Measurements from ENCODE around the gene RPRD2. TPM values are rescaled to one million over a fixed set of nuclear protein-coding genes. Genes with fewer than 3 reads are reported as not detected.
A peak's percentile ranks its signal among the peaks of the same experiment; 100 is the strongest.
"Not testable (repeated sequence)": the region's sequence is repeated elsewhere in the genome, so short reads cannot be mapped to it uniquely, and the experiment has no call there.

RPRD2 gene
- total RNA-seq, 1 donor from 2014 or later = 13.5 TPM

DNA sequence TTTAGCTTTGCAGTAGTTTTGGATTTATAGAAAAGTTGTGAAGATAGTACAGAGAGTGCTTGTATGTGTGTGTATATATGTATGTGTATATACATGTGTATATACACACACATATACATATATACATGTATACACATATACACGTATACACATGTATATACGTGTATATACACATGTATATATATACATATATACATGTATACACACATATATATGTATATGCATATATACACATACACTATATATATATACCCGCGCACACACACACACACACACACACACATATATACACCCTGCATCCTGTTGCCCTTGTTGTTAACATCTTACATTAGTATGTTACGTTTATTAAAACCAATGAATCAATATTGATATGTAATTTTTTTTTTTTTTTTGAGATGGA is 24.3 kb downstream of the RPRD2 start:
- DNase-seq (ENCODE audit: low read depth) = no peak

GRCh38 chr1:150389650-150390049 is 25.7 kb downstream of the RPRD2 start:
- no peak for DNase-seq (ENCODE audit: low read depth)

DNA sequence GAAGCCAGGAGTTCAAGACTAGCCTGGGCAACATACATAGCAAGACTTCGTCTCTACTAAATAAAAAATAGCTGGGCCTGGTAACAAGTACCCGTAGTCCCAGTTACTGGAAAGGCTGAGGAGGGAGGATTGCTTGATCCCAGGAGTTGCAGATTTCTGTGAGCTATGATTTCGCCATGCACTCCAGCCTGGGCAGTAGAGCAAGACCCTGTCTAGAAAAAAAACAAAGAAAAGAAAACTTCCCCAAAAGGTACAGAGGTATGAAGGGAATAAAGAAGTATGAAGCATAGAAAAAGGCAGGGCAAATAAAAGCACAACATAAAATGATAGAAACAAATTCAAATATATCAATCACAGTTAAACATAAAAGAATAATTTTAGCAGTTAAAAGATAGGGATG is 28.7 kb downstream of the RPRD2 start:
- no peak for DNase-seq (ENCODE audit: low read depth)

- DNase-seq (ENCODE audit: low read depth) = not testable (repeated sequence)
Observed at GRCh38 chr1:150395115-150395514, 31.2 kb downstream of the RPRD2 start.

DNA sequence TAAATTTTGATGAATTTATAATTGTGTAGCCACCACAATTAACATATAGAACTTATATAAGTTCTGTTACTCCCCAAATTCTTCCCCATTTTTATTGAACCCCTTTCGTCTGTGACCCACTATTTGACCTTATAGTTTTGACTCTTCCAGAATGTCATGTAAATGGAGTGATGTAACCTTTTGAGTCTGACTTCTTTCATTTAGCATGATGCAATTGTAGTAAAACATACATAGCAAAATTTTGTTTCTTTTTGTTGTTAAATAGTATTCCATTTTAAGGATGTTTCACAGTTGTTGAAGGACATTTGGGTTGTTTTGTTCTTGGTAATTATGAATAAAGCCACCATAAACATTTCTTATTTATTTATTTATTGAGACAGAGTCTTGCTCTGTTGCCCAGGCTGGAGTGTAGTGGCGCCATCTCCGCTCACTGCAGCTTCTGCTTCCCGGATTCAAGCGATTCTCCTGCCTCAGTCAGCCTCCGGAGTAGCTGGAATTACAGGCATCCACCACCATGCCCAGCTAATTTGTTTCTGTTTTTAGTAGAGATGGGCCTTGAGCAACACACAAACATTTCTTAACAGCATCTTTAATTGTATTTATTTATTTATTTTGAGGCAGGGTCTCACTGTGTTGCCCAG is 33.6 kb downstream of the RPRD2 start:
- DNase-seq (ENCODE audit: low read depth) = no peak

- no peak for DNase-seq (ENCODE audit: low read depth)
Observed at GRCh38 chr1:150404465-150404864, 40.5 kb downstream of the RPRD2 start.

- DNase-seq (ENCODE audit: low read depth) = no peak
Observed at GRCh38 chr1:150405660-150406059, 41.7 kb downstream of the RPRD2 start.

DNA sequence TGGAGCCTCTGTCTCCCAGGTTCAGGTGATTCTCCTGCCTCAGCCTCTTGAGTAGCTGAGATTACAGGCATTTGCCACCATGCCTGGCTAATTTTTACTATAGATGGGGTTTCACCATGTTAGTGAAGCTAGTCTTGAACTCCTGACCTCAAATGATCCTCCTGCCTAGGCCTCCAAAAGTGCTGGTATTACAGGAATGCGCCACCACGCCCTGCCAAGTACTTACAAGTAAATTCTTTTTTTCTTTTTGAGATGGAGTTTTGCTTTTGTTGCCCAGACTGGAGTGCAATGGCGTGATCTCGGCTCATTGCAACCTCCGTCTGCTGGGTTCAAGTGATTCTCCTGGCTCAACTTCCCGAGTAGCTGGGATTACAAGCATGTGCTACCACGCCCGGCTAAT is 42.5 kb downstream of the RPRD2 start:
- DNase-seq (ENCODE audit: low read depth) = no peak

DNA sequence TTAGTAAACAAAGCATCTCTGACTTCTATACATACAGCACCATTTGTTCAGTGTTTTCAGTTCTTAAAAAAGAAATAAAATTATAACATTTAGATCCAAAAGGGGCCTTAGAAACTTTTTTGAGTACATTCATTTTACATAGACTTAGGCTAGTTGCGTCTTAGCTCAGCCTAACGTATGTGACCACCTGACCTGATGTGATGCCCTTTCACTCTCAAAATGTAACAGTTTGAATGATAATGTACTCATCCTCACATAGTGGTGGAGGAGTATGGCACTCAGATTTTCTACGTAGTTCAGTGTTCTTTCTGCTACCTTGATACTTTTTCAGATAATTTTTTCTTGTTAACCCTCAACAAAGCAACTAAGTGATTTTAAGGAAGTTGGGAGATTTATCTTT is 43.4 kb downstream of the RPRD2 start:
- DNase-seq (ENCODE audit: low read depth) = no peak

GRCh38 chr1:150408800-150409199 is 44.9 kb downstream of the RPRD2 start:
- DNase-seq (ENCODE audit: low read depth) = no peak

DNA sequence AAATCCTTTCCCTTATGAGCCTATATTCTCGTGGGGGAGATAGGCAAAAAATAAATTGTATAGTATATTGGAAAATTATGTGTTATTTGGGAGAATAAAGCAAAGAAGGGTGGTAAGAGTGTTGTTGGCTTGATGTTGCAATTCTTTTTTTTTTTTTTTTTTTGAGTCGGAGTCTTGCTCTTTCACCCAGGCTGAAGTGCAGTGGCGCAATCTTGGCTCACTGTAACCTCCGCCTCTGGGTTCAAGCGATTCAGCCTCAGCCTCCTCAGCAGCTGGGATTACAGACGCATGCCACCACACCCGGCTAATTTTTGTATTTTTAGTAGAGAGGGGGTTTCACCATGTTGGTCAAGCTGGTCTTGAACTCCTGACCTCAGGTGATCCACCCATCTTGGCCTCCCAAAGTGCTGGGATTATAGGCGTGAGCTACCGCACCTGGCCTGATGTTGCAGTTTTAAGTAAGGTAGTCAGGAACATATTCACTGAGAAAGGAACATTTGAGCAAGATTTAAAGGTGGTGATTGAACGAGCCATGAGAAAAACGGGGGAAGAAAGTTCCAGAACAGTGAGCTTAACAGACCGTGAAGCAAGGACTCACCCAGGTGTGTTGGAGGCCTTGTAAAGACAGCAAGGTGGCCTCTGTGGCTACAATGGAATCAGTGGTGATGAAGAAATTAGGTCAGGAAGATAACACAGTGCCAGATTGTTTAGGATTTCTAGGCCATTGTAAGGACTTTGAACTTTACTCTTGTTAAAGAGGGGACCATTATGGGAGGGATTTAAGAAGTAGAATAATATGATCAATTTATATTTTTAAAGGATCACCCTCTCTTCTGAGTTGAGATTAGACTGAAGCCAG is 45.8 kb downstream of the RPRD2 start:
- DNase-seq (ENCODE audit: low read depth) = no peak

- no peak for DNase-seq (ENCODE audit: low read depth)
Observed at GRCh38 chr1:150410582-150411101, 46.7 kb downstream of the RPRD2 start.

DNA sequence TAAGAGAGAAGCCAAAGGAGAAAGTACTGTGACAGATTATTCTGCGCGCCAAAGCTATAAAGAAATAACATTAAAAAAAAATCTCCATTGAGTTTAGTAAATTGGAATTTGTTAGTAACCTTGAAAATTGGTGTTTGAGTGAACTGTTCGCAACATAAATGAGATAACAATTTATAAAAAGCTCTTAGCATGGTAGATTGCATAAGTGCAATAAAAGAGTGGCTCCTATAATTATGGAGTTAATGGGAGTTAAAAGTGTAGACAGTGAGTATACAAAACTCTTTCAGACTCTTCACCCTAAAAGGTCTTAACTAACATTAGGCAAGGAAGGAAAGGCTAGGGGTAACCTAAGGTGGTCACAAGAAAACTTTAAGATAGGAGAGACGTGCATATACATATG is 50.6 kb downstream of the RPRD2 start:
- no peak for DNase-seq (ENCODE audit: low read depth)

- DNase-seq (ENCODE audit: low read depth) = no peak
Observed at GRCh38 chr1:150415800-150416199, 51.9 kb downstream of the RPRD2 start.

DNA sequence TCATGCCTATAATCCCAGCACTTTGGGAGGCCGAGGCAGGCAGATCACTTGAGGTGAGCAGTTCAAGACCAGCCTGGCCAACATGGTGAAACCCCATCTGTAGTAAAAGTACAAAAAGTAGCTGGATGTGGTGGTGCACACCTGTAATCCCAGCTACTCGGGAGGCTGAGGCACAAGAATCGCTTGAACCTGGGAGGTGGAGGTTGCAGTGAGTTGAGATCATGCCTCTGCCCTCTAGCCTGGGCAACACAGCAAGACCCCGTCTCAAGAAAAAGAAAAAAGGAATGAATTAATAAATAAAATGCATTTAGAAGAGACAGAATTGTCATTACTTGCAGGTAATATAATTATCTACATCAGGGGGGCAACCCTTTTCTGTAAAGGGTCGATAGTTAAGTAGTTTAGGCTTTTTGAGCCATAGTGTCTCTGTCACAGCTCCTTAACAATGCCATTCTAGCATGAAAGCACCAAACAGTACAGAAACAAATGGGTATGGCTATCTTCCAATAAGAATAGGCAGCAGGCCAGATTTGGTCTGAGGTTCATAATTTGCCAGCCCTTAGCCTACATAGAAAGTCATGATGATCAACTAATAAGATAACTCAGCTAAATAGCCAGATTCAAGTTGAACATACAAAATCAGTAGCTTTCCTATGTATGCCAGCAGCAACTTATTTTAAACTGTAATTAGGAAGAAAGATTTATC is 56.8 kb downstream of the RPRD2 start:
- peak; percentile 37 for DNase-seq (ENCODE audit: low read depth)

- DNase-seq (ENCODE audit: low read depth) = no peak
Observed at GRCh38 chr1:150422541-150422940, 58.6 kb downstream of the RPRD2 start.

- DNase-seq (ENCODE audit: low read depth) = no peak
Observed at GRCh38 chr1:150429805-150430204, 65.9 kb downstream of the RPRD2 start.

GRCh38 chr1:150441121-150441520 is 77.2 kb downstream of the RPRD2 start:
- no peak for DNase-seq (ENCODE audit: low read depth)

- no peak for DNase-seq (ENCODE audit: low read depth)
Observed at GRCh38 chr1:150444232-150444631, 80.3 kb downstream of the RPRD2 start.

- DNase-seq (ENCODE audit: low read depth) = no peak
Observed at GRCh38 chr1:150456146-150456647, 92.2 kb downstream of the RPRD2 start.

DNA sequence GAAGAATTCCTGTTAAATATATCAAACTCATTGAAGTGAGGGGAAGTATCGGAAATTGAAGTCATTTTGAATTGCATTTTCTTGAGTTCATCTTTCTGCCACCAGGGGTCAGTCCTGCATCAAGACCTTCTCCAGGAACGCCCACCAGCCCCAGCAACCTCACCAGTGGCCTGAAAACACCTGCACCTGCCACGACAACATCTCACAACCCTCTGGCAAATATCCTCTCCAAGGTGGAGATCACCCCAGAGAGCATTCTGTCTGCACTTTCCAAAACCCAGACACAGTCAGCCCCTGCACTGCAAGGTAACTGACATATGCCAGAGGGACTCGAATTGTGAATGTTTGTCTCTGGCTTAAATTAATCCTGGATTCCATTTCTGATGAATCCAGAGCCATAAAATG is 100.5 kb downstream of the RPRD2 start:
- DNase-seq (ENCODE audit: low read depth) = peak; percentile 59

GRCh38 chr1:150466964-150467363 is 103.0 kb downstream of the RPRD2 start:
- no peak for DNase-seq (ENCODE audit: low read depth)

All from myocyte (in vitro differentiated cells).